HEK293 (cell line): ENCODE measurements around the gene MYBPC3.

Experiments used
- EGR2 ChIP-seq: fragments of 450-650 bp; formaldehyde crosslinking; IDR thresholded peaks from 2 replicates; pipeline ENCODE4 v1.5.1; 2016; ENCODE audit warnings: low read depth, missing biosample characterization, missing genetic modification characterization
- GLIS1 ChIP-seq: fragments of 450-650 bp; formaldehyde crosslinking; IDR thresholded peaks from 2 replicates; pipeline ENCODE4 v1.5.1; 2016; ENCODE audit warnings: missing biosample characterization, missing genetic modification characterization
- GLIS2 ChIP-seq: fragments of 450-650 bp; formaldehyde crosslinking; IDR thresholded peaks from 2 replicates; pipeline ENCODE4 v1.5.1; 2016; ENCODE audit warnings: missing biosample characterization, missing genetic modification characterization
- PRDM1 ChIP-seq: fragments of 450-650 bp; formaldehyde crosslinking; IDR thresholded peaks from 2 replicates; pipeline ENCODE4; 2016; ENCODE audit warnings: missing biosample characterization, missing genetic modification characterization
- TRIM28 ChIP-seq: IDR thresholded peaks from 2 replicates; pipeline ENCODE4 v1.6.1; 2011; ENCODE audit warnings: low read length, control low read depth, borderline replicate concordance
- ZBTB48 ChIP-seq: fragments of 450-650 bp; formaldehyde crosslinking; IDR thresholded peaks from 2 replicates; pipeline ENCODE4 v1.5.1; 2016; ENCODE audit warnings: missing biosample characterization, missing genetic modification characterization
- ZNF121 ChIP-seq: fragments of 450-650 bp; formaldehyde crosslinking; IDR thresholded peaks from 2 replicates; pipeline ENCODE4 v1.5.1; 2016; ENCODE audit warnings: missing biosample characterization, missing genetic modification characterization
- ZNF214 ChIP-seq: fragments of 450-650 bp; formaldehyde crosslinking; IDR thresholded peaks from 2 replicates; pipeline ENCODE4 v1.5.1; 2017; ENCODE audit warnings: missing biosample characterization, mild to moderate bottlenecking, missing genetic modification characterization, borderline replicate concordance
- ZNF501 ChIP-seq: fragments of 450-650 bp; formaldehyde crosslinking; IDR thresholded peaks from 2 replicates; pipeline ENCODE4 v1.5.1; 2016; ENCODE audit warnings: missing biosample characterization, missing genetic modification characterization
- ZNF654 ChIP-seq: fragments of 450-650 bp; formaldehyde crosslinking; IDR thresholded peaks from 2 replicates; pipeline ENCODE4 v1.5.1; 2016; ENCODE audit warnings: low read depth, missing biosample characterization, missing genetic modification characterization
- ZNF660 ChIP-seq: fragments of 450-650 bp; IDR thresholded peaks from 2 replicates; pipeline ENCODE4 v1.5.1; 2018; ENCODE audit warnings: missing biosample characterization, mild to moderate bottlenecking, missing genetic modification characterization
- ZSCAN30 ChIP-seq: fragments of 450-650 bp; IDR thresholded peaks from 2 replicates; pipeline ENCODE4 v1.5.1; 2018; ENCODE audit warnings: missing biosample characterization, mild to moderate bottlenecking, missing genetic modification characterization, moderate library complexity
- TF ChIP-seq, protein P1 (sequence below): fragments of 450-650 bp; formaldehyde crosslinking; IDR thresholded peaks from 2 replicates; pipeline ENCODE4 v1.5.1; 2016; ENCODE audit warnings: missing biosample characterization, missing genetic modification characterization
- TF ChIP-seq, protein P2 (sequence below): fragments of 450-650 bp; formaldehyde crosslinking; IDR thresholded peaks from 2 replicates; pipeline ENCODE4 v1.5.1; 2016; ENCODE audit warnings: missing biosample characterization, missing genetic modification characterization
- TF ChIP-seq, protein P3 (sequence below): fragments of 450-650 bp; formaldehyde crosslinking; IDR thresholded peaks from 2 replicates; pipeline ENCODE4 v1.5.1; 2016; ENCODE audit warnings: missing biosample characterization, missing genetic modification characterization
- TF ChIP-seq, protein P4 (sequence below): fragments of 450-650 bp; formaldehyde crosslinking; conservative IDR thresholded peaks from 2 replicates; pipeline ENCODE4 v1.5.1; 2016; ENCODE audit warnings: low read depth, missing biosample characterization, missing genetic modification characterization
- TF ChIP-seq, protein P5 (sequence below): fragments of 450-650 bp; formaldehyde crosslinking; IDR thresholded peaks from 2 replicates; pipeline ENCODE4 v1.5.1; 2017; ENCODE audit warnings: missing biosample characterization, missing genetic modification characterization

Gene MYBPC3

DNA sequence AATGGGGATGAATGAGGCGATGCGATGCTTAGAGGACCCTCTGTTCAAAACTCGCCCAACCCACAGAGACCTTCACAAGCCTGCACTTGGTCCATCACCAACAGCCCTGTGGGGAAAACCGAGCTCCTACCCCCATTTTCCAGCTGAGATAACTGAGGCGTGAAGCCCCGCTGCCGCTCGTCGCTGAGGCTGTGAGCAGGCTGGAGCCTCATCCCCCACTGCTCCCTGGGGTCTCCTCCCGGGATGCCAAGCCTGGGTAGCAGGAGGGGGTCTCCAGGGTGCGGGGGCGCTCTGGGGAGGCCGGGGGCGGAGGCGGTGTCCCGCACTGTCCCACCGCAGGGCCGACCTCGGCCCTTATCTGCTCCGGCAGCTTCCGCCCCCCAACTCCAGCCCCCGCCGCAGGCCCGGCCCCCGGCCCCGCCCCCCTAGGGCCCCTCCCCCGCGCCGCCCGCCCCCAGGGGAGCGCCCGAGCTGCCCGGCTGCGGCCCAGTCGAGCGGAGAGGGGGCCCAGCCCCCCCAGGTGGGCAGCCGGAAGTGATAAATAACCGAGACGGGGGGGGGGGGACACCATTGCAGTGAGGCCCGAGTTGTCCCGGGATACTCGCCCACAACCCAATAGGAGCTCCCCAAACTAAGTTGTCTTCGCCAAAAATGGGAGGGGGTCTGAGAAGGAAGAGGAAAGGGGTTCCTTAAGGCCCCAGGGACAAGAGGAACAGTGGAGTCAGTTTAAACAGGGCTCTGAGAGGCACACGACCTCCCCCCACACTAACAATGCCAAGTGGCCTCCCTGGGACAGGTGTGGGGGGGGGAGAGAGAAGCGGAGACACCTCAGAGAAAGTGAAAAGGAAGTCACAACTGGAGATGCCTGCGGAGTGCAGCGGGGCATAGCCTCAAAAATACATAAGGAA lies 47.6 kb upstream of the MYBPC3 start (continued):
- TF ChIP-seq ZNF214 (tag by site-specific recombination) (no peak), GLIS1 (peak; percentile 89), ZNF121 (tag by site-specific recombination) (no peak), ZNF654 (tag by site-specific recombination) (no peak), ZNF660 (no peak), TRIM28 (no peak; the same call in 1 of the 2 replicates), GLIS2 (tag by site-specific recombination) (peak; percentile 48; the same call in 1 of the 2 replicates), EGR2 (0 out of 2 replicates have a peak, but pooled peaks have one; percentile 17), ZBTB48 (no peak), ZNF501 (tag by site-specific recombination) (peak; percentile 26; the same call in 1 of the 2 replicates), ZSCAN30 (tag by site-specific recombination) (peak; percentile 19; the same call in 1 of the 2 replicates), PRDM1 (tag by site-specific recombination) (peak; percentile 50; the same call in 1 of the 2 replicates)
- TF ChIP-seq, protein P1, sequence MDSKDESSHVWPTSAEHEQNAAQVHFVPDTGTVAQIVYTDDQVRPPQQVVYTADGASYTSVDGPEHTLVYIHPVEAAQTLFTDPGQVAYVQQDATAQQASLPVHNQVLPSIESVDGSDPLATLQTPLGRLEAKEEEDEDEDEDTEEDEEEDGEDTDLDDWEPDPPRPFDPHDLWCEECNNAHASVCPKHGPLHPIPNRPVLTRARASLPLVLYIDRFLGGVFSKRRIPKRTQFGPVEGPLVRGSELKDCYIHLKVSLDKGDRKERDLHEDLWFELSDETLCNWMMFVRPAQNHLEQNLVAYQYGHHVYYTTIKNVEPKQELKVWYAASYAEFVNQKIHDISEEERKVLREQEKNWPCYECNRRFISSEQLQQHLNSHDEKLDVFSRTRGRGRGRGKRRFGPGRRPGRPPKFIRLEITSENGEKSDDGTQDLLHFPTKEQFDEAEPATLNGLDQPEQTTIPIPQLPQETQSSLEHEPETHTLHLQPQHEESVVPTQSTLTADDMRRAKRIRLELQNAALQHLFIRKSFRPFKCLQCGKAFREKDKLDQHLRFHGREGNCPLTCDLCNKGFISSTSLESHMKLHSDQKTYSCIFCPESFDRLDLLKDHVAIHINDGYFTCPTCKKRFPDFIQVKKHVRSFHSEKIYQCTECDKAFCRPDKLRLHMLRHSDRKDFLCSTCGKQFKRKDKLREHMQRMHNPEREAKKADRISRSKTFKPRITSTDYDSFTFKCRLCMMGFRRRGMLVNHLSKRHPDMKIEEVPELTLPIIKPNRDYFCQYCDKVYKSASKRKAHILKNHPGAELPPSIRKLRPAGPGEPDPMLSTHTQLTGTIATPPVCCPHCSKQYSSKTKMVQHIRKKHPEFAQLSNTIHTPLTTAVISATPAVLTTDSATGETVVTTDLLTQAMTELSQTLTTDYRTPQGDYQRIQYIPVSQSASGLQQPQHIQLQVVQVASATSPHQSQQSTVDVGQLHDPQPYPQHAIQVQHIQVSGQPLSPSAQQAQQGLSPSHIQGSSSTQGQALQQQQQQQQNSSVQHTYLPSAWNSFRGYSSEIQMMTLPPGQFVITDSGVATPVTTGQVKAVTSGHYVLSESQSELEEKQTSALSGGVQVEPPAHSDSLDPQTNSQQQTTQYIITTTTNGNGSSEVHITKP: peak; percentile 71
- TF ChIP-seq, protein P2, sequence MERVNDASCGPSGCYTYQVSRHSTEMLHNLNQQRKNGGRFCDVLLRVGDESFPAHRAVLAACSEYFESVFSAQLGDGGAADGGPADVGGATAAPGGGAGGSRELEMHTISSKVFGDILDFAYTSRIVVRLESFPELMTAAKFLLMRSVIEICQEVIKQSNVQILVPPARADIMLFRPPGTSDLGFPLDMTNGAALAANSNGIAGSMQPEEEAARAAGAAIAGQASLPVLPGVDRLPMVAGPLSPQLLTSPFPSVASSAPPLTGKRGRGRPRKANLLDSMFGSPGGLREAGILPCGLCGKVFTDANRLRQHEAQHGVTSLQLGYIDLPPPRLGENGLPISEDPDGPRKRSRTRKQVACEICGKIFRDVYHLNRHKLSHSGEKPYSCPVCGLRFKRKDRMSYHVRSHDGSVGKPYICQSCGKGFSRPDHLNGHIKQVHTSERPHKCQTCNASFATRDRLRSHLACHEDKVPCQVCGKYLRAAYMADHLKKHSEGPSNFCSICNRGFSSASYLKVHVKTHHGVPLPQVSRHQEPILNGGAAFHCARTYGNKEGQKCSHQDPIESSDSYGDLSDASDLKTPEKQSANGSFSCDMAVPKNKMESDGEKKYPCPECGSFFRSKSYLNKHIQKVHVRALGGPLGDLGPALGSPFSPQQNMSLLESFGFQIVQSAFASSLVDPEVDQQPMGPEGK: 0 out of 2 replicates have a peak, but pooled peaks have one; percentile 20
- TF ChIP-seq, protein P3, sequence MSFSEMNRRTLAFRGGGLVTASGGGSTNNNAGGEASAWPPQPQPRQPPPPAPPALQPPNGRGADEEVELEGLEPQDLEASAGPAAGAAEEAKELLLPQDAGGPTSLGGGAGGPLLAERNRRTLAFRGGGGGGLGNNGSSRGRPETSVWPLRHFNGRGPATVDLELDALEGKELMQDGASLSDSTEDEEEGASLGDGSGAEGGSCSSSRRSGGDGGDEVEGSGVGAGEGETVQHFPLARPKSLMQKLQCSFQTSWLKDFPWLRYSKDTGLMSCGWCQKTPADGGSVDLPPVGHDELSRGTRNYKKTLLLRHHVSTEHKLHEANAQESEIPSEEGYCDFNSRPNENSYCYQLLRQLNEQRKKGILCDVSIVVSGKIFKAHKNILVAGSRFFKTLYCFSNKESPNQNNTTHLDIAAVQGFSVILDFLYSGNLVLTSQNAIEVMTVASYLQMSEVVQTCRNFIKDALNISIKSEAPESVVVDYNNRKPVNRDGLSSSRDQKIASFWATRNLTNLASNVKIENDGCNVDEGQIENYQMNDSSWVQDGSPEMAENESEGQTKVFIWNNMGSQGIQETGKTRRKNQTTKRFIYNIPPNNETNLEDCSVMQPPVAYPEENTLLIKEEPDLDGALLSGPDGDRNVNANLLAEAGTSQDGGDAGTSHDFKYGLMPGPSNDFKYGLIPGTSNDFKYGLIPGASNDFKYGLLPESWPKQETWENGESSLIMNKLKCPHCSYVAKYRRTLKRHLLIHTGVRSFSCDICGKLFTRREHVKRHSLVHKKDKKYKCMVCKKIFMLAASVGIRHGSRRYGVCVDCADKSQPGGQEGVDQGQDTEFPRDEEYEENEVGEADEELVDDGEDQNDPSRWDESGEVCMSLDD (tag by site-specific recombination): 0 out of 2 replicates have a peak, but pooled peaks have one; percentile 57
- TF ChIP-seq, protein P4, sequence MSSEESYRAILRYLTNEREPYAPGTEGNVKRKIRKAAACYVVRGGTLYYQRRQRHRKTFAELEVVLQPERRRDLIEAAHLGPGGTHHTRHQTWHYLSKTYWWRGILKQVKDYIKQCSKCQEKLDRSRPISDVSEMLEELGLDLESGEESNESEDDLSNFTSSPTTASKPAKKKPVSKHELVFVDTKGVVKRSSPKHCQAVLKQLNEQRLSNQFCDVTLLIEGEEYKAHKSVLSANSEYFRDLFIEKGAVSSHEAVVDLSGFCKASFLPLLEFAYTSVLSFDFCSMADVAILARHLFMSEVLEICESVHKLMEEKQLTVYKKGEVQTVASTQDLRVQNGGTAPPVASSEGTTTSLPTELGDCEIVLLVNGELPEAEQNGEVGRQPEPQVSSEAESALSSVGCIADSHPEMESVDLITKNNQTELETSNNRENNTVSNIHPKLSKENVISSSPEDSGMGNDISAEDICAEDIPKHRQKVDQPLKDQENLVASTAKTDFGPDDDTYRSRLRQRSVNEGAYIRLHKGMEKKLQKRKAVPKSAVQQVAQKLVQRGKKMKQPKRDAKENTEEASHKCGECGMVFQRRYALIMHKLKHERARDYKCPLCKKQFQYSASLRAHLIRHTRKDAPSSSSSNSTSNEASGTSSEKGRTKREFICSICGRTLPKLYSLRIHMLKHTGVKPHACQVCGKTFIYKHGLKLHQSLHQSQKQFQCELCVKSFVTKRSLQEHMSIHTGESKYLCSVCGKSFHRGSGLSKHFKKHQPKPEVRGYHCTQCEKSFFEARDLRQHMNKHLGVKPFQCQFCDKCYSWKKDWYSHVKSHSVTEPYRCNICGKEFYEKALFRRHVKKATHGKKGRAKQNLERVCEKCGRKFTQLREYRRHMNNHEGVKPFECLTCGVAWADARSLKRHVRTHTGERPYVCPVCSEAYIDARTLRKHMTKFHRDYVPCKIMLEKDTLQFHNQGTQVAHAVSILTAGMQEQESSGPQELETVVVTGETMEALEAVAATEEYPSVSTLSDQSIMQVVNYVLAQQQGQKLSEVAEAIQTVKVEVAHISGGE: peak; percentile 62; the same call in 1 of the 2 replicates
- TF ChIP-seq, protein P5, sequence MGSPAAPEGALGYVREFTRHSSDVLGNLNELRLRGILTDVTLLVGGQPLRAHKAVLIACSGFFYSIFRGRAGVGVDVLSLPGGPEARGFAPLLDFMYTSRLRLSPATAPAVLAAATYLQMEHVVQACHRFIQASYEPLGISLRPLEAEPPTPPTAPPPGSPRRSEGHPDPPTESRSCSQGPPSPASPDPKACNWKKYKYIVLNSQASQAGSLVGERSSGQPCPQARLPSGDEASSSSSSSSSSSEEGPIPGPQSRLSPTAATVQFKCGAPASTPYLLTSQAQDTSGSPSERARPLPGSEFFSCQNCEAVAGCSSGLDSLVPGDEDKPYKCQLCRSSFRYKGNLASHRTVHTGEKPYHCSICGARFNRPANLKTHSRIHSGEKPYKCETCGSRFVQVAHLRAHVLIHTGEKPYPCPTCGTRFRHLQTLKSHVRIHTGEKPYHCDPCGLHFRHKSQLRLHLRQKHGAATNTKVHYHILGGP (tag by site-specific recombination): no peak
- TF ChIP-seq, all 188 proteins: peak for 17
